Sigmoid colon (tissue), 7 donors: ENCODE results near the gene MIB1. TPM values are rescaled to one million over a fixed set of nuclear protein-coding genes. Genes with fewer than 3 reads are reported as not detected.
"Not testable (repeated sequence)": the region's sequence is repeated elsewhere in the genome, so short reads cannot be mapped to it uniquely, and the experiment has no call there.

Source experiments
- DNase-seq: peaks from one replicate; pipeline ENCODE4 v3.0.0-alpha.2; 2019
- H3K27ac ChIP-seq, 4 donors: fragments of 200-600 bp; sonication (generic); one replicate each; pipeline ENCODE4 v1.5.1; 2016 to 2019; ENCODE audit warnings: mild to moderate bottlenecking in 1 of 4
- H3K27me3 ChIP-seq, 3 donors: fragments of 200-600 bp; sonication (generic); one replicate each; pipeline ENCODE4 v1.5.1; 2019; ENCODE audit warnings: mild to moderate bottlenecking in 1 of 3
- H3K36me3 ChIP-seq, 4 donors: fragments of 200-600 bp; sonication (generic); one replicate each; pipeline ENCODE4 v1.5.1; 2016 to 2019
- H3K4me1 ChIP-seq, 4 donors: fragments of 200-600 bp; sonication (generic); one replicate each; pipeline ENCODE4 v1.5.1; 2017 to 2019
- H3K4me3 ChIP-seq, 4 donors: fragments of 200-600 bp; sonication (generic); one replicate each; pipeline ENCODE4 v1.5.1; 2017 to 2019; ENCODE audit warnings: mild to moderate bottlenecking in 2 of 4, moderate library complexity in 1 of 4
- H3K9me3 ChIP-seq, 4 donors: fragments of 200-600 bp in 3 of 4; sonication (generic) in 3 of 4; one replicate each; pipeline versions ENCODE4 v1.5.1 to v1.6.1; 2013 to 2019
- CTCF ChIP-seq, 4 experiments: fragments of 450-650 bp in 3 of 4; fragments of 200-600 bp in 1 of 4; IDR thresholded peaks; one replicate each; pipeline ENCODE4 v1.5.1; 2016 to 2019; ENCODE audit warnings: antibody characterized with exemption in 4 of 4, mild to moderate bottlenecking in 3 of 4, moderate library complexity in 2 of 4
- EP300 ChIP-seq, 4 donors: sonication (generic); formaldehyde crosslinking; IDR thresholded peaks; one replicate each; pipeline ENCODE4 v1.6.1; 2017; ENCODE audit warnings: antibody characterized with exemption in 4 of 4
- POLR2A ChIP-seq, 2 donors: fragments of 450-650 bp; IDR thresholded peaks; one replicate each; pipeline ENCODE4 v1.6.1; 2016; ENCODE audit warnings: antibody characterized with exemption in 2 of 2, mild to moderate bottlenecking in 2 of 2, moderate library complexity in 2 of 2
- POLR2AphosphoS5 ChIP-seq, 4 donors: sonication (generic); formaldehyde crosslinking; IDR thresholded peaks; one replicate each; pipeline ENCODE4 v1.6.1; 2017; ENCODE audit warnings: antibody characterized with exemption in 4 of 4
- WGBS, 2 donors: extraction: QIAGEN DNeasy Blood & Tissue Kit; methylation state at CpG; one replicate each; pipeline ENCODE4 v1.1.7; 2013; 5-methylcytosine and 5-hydroxymethylcytosine counted together
- intact Hi-C: fragments of 100-400 bp; cut with DNase I; formaldehyde crosslinking; loops from one replicate; pipeline ENCODE4 v1.15.1; 2023
- polyA plus RNA-seq, 3 donors: library from polyadenylated mRNA; stranded (reverse); fragments of 200-250 nt; gene quantifications; one replicate each; pipeline ENCODE4 v1.2.3, GENCODE V29; 2013
- total RNA-seq, 4 donors: library from RNA; depleted of rRNA; stranded (reverse); fragments of >200 nt; gene quantifications; one replicate each; pipeline ENCODE4 v1.1.0, GENCODE V29; 2016
- donor health status: healthy with polysubstance abuse.
- donor health status: Bipolar disorder and iron deficiency.
- donor health status: healthy.

MIB1 gene
- total and polyA plus RNA-seq, 7 donors: 4.2 to 45.7 (median 31.9) TPM

- no peak overlapping the region for H3K27ac ChIP-seq
- TF ChIP-seq EP300 (IDR thresholded peaks at IDR 0.05) (no peak), CTCF (IDR thresholded peaks at IDR 0.05) (no peak), POLR2AphosphoS5 (IDR thresholded peaks at IDR 0.05) (no peak)
- H3K4me1 ChIP-seq: no peaks in the 10 kb centered on the region
- H3K27me3 ChIP-seq: no peaks in the 10 kb centered on the region
- intact Hi-C loops: no loop called here
- DNase-seq: no peak
- H3K9me3 ChIP-seq: no peaks in the 10 kb centered on the region
- H3K36me3 ChIP-seq: peaks cover 0 to 47% (median 3%) of the 10 kb centered on the region in 4 donors
- 67 to 81% methylated on average over 2 of the region's 2 CpGs for WGBS, 2 donors
- no peak overlapping the region for H3K4me3 ChIP-seq
Measured at GRCh38 chr18:21777814-21778213, 37.2 kb downstream of the MIB1 start.

- intact Hi-C loops: no loop called here
- no peak overlapping the region for H3K27ac ChIP-seq
- TF ChIP-seq CTCF (IDR thresholded peaks at IDR 0.05) (no peak), POLR2A (IDR thresholded peaks at IDR 0.05) (no peak), EP300 (IDR thresholded peaks at IDR 0.05) (no peak), POLR2AphosphoS5 (IDR thresholded peaks at IDR 0.05) (no peak)
Measured at GRCh38 chr18:21786526-21786925, 45.9 kb downstream of the MIB1 start.

GRCh38 chr18:21796089-21796488, 55.5 kb downstream of the MIB1 start:
- H3K27me3 ChIP-seq, H3K9me3 ChIP-seq, H3K4me1 ChIP-seq, H3K4me3 ChIP-seq, intact Hi-C loops, H3K36me3 ChIP-seq: not testable (repeated sequence)
- peak in 3 of 4 donors; percentile 47 to 58 (median 56) for TF ChIP-seq POLR2AphosphoS5 (IDR thresholded peaks at IDR 0.05)
- H3K27ac ChIP-seq: peak overlapping the region in 3 of 4 donors; percentile 17 to 27 (median 22)
- DNase-seq: peak; percentile 68
- 73 to 81% methylated on average over 2 of the region's 2 CpGs for WGBS, 2 donors

More at GRCh38 chr18:21786526-21786925, 45.9 kb downstream of the MIB1 start:
- H3K4me3 ChIP-seq: no peak overlapping the region
- DNase-seq: no peak
- H3K36me3 ChIP-seq: peaks cover 0 to 70% (median 19%) of the 10 kb centered on the region in 4 donors
- H3K27me3 ChIP-seq: no peaks in the 10 kb centered on the region
- no peaks in the 10 kb centered on the region for H3K4me1 ChIP-seq
- H3K9me3 ChIP-seq: no peaks in the 10 kb centered on the region

GRCh38 chr18:21798126-21798525, 57.5 kb downstream of the MIB1 start:
- no peaks in the 10 kb centered on the region for H3K36me3 ChIP-seq
- no peak for DNase-seq
- H3K9me3 ChIP-seq: no peaks in the 10 kb centered on the region
- intact Hi-C loops: no loop called here
- no peaks in the 10 kb centered on the region for H3K4me1 ChIP-seq
- no peak overlapping the region for H3K4me3 ChIP-seq
- H3K27ac ChIP-seq: peak overlapping the region in 1 of 4 donors; percentile 17
- TF ChIP-seq POLR2AphosphoS5 (IDR thresholded peaks at IDR 0.05) (no peak), EP300 (IDR thresholded peaks at IDR 0.05) (no peak), POLR2A (IDR thresholded peaks at IDR 0.05) (no peak), CTCF (IDR thresholded peaks at IDR 0.05) (no peak)
- H3K27me3 ChIP-seq: no peaks in the 10 kb centered on the region

GRCh38 chr18:21799721-21800120, 59.1 kb downstream of the MIB1 start:
- Histone ChIP-seq H3K4me3 (no peak overlapping the region), H3K9me3 (no peaks in the 10 kb centered on the region), H3K27me3 (no peaks in the 10 kb centered on the region), H3K36me3 (peaks cover 0 to 8% (median 0%) of the 10 kb centered on the region in 4 donors), H3K4me1 (no peaks in the 10 kb centered on the region), H3K27ac (no peak overlapping the region)
- intact Hi-C loops: no loop called here
- TF ChIP-seq CTCF (IDR thresholded peaks at IDR 0.05): no peak
- no peak for TF ChIP-seq POLR2A (IDR thresholded peaks at IDR 0.05)
- TF ChIP-seq POLR2AphosphoS5 (IDR thresholded peaks at IDR 0.05): no peak
- DNase-seq: no peak
